Suppressor macrophage (primary cell): ENCODE measurements around the gene MTX3.

Experiments
- DNase-seq, 4 experiments: peaks; one replicate each; pipeline ENCODE4 v3.0.0-alpha.2; 2020 to 2022
- total RNA-seq, 17 experiments: gene quantifications; one replicate each; lab custom pipeline; 2026; ENCODE audit warnings: mixed read lengths in 6 of 17, inconsistent platforms in 3 of 17; lab: John Stamatoyannopoulos, UW

The MTX3 gene
- 7.6 to 36.5 (median 20.5) reads per million in 17 experiments for total RNA-seq

DNA sequence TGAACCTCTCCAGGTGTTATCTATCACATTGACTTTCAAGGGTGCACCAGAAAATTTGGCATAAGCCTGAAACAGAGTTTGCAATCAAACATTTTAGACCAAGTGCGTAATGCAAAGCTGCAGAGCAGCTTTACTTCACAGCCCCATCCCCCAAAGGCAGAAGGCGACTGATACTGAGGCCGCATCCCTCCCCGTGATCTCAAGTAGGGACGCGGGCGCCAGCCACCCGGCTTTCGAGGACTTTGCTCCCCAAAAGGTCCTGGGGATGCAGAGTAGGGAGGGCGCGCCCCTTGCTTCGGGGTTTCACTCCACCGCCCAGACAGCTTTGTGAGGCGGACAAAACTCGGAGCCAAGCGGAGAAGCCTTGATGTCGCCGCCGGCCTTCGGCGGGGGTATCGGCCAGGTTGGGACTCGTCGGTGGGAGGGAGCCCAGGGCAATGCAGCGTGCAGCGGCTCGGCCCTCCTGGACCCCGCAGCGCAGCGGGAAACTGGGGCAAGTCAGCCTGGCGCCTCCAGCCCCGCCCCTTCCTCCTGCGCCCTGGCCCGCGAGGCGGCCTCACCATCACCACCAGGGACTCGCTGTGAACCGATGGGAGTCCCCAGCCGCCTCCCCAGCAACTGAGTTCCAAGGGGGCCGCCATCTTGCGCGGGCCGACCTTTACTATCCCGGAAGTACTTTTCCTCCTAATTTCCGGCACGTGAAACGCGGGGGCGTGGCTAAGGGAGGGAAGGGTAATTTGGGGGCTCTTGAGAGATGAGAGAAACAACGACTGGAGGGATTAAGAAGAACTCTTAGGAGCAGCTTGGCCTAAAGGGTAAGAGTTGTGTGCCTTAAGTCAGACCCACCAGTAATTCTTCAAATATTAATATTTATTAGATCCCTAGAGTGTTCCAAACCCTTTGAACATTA lies at the start of gene MTX3:
Gene MTX3 (minus strand): TSS at position 665 of the 910 bp plus-strand sequence. CDS start 24 bp downstream, at position 641.
- DNase-seq, result peak; percentile 86 to 92 (median 90)

DNA sequence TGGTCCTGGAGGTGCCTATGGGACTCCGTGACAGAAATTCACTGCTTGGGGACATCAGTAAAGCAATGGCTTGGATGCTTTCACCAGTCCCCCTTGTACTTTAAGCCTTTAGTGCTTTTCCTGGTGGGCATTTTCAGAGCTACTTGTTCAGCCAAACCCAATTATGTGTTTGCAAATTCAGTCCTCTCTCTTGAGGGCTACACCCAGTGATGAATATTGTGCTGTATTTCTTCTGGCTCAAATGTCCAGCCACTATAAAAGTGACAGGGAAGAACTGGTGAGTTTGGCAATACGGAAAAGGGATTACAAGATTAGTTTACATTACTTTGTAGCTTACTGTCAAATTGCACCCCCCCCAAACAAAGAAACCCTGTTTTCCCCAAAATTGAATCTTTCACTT lies 48.6 kb upstream of the MTX3 start:
- no peak for DNase-seq

DNA sequence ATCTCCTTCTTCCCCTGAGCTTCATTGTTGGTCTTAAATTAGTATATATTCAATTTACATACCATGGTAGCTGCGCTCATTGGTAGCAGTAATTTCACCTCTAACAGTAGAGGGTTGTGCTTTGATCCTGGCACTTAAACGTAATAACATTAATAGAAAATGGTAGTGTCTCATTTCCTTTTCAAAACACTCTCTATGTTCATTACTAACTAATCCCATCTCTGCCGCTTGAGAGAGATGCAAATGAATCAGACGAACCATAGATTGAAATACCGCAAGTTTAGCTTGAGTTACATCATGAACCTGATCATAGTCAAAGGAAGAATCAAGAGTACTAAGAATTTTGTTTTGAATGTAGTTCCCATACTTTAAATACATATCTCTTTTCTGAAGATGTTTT lies 46.3 kb upstream of the MTX3 start:
- no peak for DNase-seq

- no peak for DNase-seq
Observed at GRCh38 chr5:80036615-80037014, 45.6 kb upstream of the MTX3 start.

DNA sequence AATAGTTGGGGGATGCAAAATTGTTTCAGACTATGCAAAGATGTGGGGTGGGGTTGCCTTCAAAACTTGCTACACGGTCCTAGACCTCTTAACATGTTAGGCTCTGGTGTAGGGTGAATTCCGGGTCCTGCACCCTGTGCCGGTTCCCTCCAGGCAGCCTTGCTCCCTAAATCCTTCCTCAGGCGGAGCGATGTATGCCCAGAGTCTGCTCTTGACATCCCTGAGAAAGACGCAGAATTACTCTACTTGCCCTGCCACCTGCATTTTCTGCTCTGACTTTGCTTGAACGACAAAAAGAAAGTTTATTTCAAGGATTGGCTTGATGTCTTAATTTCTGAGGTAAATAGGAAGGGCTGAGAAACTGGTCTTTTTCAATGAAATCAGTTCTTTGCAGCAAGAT lies 44.8 kb upstream of the MTX3 start:
- no peak for DNase-seq

DNA sequence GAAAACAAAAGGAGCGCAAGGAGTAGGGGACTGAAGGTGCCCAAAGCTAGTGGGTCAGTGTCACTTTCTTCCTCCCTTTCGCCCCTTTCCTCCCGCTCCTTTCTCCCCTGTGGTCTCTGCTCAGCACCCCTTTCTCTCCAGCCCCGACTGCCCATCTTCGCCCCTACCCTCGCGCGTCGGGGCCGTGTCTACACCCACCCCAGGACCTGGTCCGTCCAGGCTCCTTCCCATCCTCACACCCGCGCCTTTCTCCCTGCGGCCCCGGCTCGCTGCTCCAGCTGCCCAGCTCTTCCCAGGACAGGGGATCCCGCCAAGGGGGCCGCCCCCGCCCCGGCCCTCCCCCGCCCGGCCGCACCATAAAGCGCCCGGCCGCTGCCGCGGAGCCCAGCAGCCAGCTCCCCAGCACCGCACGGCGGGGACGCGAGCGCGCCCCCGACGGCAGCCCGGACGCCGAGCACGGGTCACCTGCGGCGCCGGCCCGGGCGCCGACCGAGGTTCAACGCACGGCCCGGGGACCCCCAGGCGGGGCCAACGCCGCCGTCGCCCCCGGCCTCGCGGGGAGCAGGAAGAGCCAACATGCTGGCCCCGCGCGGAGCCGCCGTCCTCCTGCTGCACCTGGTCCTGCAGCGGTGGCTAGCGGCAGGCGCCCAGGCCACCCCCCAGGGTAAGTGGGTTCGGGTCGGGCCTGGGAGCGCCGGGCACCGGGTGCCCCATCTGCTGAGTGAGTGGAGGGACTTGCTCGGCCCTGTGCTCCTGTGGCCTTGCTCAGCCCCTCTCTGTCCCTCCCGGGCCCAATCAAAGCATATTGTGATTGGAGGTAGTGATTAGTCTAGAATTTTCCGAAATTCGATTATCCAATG lies 44.1 kb upstream of the MTX3 start, which contains the start of gene THBS4:
Gene THBS4 (plus strand): TSS at position 387 of the 860 bp plus-strand sequence. CDS start 190 bp downstream, at position 577.
- DNase-seq, result peak in 2 of 4 experiments; percentile 9 to 15

- DNase-seq, result no peak
Observed at GRCh38 chr5:80034559-80034958, 43.5 kb upstream of the MTX3 start.

GRCh38 chr5:80033513-80033912 lies 42.5 kb upstream of the MTX3 start:
- no peak for DNase-seq

DNA sequence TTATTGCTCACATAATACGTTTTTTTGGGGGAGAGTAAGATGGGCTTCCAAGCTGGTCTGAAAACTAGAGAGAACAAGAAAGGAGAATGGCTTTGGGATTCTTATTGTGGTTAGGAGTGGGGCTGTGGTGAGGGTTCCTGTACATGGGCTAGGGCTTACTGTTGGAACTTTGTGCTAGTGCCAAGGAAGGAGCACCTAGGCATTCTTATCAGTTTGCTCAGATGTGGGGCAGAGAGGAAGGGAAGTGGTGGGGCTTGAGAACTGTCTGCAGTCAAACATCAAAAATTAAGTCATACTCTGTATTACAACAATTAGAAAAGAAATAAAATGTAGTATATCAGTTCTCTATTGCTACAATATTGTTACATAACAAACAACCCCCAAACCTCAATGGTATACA lies 40.0 kb upstream of the MTX3 start:
- no peak for DNase-seq

GRCh38 chr5:80026841-80027240 lies 35.8 kb upstream of the MTX3 start:
- DNase-seq, result no peak

DNA sequence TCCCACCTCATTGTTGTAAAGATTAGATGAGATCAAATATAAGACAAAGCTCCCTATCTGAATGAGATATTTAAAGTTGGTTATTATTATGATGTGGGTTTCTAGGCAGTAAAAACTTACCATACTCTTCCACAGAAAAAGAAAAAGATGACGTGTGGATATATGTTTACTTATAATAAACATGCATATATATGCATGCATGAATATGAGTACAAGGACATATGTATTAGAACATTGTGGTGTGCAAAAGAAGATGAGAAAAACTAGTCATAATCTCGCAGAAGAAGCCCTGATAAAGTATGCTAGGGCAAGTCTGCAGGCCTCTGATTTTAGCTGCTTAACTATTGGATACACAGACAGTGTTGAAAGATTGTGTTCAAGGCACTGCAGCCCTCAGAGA lies 34.0 kb upstream of the MTX3 start:
- DNase-seq, result no peak

- DNase-seq, result no peak
Observed at GRCh38 chr5:80010754-80011392, 19.8 kb upstream of the MTX3 start.

GRCh38 chr5:80008995-80009765 lies 18.1 kb upstream of the MTX3 start:
- DNase-seq, result no peak

- DNase-seq, result no peak
Observed at GRCh38 chr5:80002677-80003076, 11.6 kb upstream of the MTX3 start.

- DNase-seq, result no peak
Observed at GRCh38 chr5:79999722-80000121, 8.7 kb upstream of the MTX3 start.

DNA sequence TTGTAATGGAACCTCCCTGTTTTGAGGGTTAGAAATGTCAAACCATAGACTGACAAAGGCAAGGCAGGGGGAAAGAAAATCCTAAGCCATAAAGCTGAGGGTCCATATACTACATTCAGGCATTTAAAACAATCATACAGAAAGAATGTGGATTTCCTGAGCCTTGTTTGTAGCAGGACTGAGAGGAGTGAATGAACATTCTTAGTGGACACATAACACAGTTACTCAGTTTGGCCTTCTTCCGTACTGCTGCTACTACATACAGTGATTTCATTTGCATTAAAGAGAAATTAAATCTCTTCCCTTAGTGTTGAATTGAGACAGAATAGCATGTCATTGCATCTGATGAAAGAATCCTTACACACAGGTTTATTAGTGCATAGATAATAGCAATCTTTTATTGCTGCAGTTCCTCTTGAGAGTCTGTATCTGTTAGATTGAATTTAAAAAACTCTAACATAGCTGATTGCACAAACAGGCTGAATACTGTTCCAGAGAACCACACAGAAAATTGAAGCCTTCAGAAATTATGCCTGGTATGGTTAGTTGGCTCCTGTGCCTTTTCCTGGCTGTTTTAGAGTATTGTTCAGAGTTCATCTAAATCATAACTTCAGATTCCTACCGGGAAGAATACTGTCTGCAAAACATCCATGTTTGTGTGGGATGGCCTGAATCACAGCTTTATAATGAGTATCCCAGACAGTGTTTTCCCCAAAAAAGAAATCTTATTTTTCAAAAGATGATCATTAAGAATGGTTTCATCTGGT lies 2.0 kb upstream of the MTX3 start:
- DNase-seq, result no peak

GRCh38 chr5:79990205-79990597 lies 861 bp downstream of the MTX3 start:
- DNase-seq, result peak in 1 of 4 experiments; percentile 1

- no peak for DNase-seq
Observed at GRCh38 chr5:79986260-79986659, 4.8 kb downstream of the MTX3 start.

GRCh38 chr5:79985288-79985687 lies 5.8 kb downstream of the MTX3 start:
- no peak for DNase-seq

DNA sequence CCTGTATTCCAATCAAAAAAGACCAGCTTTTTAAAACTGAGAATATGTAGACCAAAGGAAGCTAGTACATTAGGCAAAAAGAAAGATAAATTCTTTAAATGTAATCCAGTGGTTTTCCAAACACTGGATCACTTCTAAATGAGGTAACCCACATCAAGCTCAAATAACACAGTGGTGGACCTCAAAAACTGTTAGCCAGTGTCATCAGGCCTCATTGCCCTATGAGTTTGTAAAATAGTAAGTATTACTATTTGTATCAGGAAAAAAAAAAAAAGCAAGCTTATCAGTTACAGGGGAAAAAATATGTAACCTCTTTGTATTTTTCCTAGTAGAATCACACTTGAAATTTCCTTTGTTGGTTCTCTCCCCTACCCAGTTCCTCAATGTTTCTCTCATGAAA lies 6.7 kb downstream of the MTX3 start:
- DNase-seq, result no peak

- DNase-seq, result no peak
Observed at GRCh38 chr5:79983618-79984017, 7.4 kb downstream of the MTX3 start.
